Stimulated activated naive CD4-positive, alpha-beta T cell (primary cell): ENCODE results near the gene ELL.
A peak's percentile ranks its signal among the peaks of the same experiment; 100 is the strongest.

Experiments used
- DNase-seq, 6 experiments: peaks; one replicate each; lab custom pipeline; 2025; lab: John Stamatoyannopoulos, UW

ELL gene

DNA sequence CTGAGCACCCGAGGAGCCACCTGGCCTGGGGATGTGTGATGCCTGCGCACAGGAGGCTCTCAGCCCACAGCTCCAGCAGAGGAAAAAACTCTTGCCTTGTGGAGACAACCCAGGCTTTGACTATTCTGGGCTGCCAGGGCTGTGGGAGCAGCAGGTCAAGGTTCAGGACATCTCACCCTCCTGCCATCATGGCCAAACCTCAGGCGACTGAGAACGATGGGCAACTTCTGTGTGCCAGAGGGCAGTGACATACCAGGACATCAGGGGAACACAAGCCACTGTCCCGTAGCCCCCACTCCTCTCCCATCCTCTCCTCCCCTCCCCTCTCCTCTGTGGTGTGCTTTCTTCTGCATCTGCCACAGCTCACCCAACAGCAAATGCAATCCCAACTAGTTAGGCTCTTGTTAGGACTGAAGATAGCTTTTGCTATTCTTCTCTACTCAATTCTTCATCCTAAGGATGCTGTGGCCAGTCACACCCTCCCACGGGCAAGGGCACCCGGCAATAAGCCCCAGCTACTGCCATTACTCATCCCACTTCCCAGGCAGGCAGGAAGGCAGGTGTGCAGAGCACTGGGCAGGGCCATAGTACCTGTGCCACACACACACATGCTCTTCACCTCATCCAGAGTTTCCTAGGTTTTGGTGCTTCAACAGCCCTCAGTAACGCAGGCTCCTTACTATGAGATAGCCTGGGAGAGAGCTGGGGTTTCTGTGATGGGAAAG, 16.8 kb downstream of the ELL start:
- no peak for DNase-seq

DNA sequence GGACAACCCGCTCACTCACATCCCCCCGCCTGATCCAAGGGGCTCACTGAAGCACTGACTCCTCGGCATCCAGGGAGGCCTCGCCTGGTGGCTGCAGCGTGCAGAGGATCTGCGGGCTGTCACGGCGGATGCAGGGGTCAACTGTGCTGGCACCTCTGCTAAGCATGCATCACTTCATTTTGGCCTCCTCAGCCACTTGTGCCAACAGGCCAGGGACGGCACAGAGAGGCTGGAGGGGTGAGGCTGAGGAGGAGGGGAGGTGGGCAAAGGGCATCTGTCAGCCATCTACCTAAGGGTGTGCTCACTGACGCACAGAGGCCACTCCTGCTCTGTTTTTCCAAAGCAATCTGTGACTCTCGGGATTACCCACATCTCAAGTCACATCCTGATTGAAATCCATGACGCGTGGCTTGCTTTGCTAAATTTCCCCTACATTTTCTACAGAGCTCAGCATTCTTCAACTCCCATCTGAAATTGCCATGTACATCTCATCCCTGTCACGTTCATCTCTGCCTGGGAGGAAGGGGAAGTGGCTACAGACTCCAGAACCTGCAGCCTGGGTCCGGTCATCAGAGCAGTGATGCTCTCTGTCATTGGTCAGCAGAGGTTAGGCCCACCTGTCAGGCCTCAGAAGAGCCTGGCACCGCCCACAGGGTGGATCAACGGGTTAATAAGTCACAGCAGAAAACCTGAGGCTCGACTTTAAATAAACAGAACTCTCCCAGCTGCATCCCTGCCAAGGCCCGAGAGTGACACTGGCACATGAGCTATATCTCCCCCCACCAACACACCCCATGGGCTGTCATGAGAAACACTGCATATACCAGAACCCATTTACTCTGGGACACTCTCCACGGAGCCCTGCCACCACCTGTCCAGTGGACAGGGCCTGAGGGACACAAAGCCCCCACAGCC, 17.6 kb downstream of the ELL start:
- no peak for DNase-seq

DNA sequence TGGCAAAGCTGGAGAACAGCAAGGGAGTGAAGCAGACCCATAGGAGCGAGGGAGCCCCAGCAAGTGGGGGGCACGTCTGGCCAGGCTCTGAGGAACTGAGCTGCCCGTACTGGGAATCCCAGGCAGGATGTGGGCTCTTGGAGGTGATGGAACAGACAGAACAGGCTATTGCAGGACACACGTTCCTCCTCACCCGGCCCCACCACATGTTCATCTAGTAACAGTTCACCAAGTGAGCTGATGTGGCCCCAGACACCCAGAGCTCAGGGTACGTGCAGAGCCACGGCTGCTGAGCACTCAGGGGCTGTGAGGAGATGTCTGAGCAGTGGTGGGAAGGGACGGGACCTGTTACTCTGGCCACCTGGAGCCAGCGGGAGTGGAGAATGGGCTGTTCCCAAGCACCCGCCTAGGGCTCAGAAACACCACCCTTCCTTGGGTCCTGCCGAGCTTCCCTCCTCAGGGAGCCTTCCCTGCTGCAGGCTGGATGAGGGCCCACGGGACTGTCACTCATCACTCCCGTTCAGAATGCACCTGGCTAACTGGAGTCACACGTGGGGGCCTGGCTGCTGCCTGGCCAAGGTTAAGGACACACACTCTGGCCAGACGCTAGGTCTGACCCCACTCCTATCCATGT, 18.4 kb downstream of the ELL start:
- no peak for DNase-seq

DNA sequence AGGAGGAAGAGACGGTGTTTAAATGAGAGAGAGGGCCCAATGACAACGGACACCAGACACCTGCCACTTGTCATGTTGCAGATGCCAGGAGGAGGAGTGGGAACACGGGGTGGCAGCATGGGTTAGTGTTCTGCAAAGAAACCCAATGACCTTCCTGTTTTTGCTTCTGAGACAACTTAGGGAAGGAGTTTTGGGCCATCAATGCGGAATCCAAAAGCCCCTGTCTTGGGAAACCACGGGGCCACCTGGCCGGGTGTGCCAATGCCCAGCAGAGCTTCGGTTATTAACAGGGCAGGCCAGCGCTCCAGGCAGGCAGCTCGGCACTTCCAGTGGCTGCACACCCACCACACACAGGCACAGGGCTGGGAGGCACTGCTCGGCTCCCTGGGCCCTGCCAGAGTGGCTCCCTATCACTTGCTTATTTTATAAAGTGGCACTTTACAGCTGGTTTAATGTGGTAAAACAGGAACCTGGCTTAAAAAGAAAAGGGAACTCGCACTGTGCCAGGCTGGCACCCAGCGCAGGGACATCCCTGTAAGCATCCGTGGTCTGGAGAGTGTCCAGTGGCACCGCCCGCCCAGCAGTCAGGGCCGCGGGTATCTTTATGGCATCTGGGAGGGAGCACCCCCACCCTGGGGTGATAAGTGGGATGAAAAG, 19.1 kb downstream of the ELL start:
- DNase-seq, result no peak

DNA sequence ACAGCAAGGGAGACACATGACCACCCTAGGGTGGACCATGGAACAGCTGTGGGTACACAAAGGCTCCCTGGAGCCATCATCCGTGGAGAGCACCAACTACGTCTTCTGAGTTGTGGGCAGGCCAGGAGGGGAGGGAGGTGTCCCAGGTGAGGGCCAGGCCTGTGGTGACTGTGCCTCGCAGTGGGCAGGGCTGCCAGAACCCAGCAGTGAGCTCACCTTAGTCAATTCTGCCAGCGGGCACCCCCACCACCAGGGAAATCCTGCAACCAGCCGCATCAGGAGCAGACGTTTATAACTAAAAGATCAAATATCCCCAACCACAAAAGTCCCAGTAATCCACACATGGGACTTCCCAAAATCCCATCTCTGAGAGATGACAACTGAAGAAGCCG, 19.6 kb downstream of the ELL start:
- DNase-seq, result no peak

DNA sequence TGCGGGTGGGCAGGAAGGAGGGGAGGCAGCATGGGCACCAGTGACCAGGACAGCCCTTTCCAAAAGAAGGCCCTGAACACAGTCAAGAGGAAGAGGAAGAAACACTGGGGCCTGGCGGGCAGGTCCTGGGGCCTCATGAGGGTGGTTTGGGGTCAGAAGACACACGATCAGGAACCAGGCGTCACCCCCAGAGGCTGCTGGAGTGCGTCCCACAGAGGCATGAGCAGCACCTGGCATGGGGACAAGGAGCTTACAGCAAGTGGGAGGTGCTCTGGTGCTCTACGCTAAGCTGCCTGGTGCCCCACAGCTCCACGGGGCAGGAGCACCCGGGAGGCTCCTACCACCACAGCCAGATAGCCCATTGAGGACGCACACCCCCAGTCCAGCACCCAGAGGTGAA, 20.0 kb downstream of the ELL start:
- DNase-seq, result no peak

DNA sequence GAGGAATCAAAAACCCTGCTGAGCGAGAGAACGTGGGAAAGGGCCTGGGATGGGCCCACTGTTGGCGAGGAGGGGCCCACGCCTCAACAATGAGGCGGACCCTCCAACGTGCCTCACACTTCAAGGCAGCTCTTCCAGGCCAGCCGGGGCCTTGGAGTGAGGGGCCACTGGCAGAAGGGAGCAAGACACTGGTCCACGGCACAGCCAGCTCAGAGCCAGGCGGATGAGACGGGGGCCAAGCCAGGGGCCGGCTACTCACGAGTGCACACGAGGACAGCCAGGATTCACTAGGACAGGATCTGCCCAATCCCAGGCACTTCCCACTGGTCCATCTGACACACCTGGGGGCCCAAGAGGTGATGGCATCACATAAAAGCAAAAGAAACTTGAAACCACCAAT, 20.5 kb downstream of the ELL start:
- DNase-seq, result no peak

DNA sequence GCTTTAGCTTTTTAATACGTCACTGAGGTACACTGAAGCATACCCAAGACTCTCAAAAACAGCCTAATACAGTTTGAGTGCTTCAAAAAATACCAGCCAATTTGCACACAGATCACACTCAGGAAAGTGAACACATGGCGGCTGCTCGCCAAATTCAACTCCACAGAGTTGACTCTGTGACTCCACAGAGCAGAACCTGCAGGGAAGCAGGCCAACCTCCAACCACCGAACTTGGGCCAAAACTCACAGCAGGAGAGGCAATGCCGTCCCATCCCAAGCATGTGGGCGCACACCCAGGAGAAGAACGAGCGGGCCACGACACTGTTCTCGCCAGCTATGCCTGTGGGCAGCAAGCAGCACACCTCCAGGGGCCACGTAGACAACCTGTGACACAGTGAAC, 21.1 kb downstream of the ELL start:
- DNase-seq, result no peak

DNA sequence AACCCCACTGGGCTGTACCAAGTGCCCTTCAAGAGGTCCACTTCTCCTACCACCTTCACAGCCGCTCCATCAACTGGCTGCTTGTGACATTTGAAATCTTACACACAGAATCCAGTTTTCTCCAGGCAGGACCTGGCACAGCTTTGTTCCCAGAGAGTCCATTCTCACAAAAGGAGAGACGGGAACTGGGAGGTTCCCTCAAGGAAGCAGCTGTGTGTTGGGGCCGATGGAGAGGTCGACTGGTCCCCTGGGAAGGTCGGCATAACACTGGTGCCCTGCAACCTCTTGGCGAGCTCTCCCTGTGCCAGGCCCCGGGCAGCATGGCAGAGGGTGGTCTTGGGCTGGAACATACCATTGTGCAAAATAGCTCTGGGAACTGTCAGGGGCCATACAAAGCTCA, 21.5 kb downstream of the ELL start:
- no peak for DNase-seq

DNA sequence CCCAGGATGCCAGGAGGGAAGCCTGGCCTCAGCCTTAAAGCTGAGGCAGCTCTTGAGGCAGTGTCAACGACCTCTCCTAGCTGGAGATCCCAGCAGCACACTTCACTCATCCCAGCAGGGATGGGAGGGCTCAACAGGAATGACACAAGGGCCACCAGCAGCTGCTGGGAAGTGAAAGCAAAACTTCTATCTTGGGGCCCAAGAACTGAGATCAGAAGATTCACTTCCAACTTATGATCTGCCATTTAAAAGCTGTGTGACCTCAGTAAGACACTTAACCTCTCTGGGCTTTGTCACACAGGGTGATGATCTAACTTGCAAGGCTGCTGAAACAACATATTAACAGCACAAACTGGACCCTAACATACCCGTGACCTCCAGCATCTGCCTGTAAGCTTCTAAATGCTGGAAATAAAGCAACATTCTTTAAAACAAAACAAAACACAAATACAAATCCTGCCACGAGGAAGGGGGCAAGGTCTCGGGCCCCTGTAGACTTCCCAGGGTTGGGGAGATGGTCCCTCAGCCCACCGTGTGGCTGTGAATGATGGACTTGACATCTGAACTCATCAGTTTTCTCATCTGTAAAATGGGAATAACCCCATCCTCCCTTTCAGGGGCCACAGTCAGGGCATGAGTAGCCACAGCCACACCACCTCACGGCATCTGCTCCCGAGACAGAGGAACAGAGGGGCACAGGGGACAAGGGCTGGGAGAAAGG, 22.7 kb downstream of the ELL start:
- DNase-seq, result no peak

DNA sequence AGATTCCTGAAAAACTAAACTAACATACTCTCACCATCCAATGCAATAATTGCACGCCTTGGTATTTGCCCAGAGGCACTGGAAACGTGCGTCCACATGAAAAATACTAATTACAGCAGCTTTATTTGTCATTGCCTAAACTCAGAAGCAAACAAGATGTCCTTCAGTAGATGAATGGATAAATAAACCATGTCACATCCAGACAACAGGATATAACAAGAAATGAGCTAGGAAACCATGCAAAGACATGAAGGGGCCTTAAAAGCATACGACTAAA, 25.0 kb downstream of the ELL start:
- DNase-seq, result no peak

DNA sequence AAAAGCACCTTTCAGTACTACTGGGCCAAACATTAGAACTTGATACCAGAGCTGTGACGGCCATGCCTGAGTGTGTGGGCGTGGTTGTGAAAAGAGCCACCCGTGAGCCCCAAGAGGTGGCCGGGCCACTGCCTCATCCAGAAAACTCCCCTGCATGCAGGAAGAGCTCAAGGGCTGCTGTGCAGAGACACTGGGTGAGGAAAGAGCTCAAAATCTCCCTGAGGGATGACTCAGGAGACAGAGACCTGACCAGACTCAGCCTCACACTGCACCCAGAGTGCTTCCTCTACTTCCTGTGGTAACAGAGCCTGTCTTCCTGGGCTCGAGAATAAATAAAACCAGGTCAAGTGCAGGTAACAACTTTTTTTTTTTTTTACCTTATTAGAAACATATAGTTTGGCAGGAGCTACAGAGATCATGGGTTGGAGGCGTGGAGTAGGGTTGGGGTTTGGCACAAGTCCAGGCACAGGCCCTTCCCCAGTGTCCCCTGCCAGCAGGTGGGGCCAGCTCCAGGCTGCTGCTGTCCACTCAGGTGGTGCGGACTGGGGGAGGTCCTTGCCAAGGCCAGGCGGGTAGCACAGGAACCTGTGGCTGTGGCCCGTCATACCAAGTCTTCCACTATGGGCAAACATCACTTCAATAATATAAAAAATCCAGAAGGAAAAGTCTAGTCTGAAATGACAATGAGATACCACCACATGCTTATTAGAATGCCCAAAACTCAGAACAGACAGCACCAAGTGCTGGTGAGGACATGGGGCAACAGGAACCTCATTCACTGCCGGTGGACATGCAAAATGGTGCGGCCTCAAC, 25.5 kb downstream of the ELL start:
- DNase-seq, result peak in 1 of 6 experiments; percentile 21

DNA sequence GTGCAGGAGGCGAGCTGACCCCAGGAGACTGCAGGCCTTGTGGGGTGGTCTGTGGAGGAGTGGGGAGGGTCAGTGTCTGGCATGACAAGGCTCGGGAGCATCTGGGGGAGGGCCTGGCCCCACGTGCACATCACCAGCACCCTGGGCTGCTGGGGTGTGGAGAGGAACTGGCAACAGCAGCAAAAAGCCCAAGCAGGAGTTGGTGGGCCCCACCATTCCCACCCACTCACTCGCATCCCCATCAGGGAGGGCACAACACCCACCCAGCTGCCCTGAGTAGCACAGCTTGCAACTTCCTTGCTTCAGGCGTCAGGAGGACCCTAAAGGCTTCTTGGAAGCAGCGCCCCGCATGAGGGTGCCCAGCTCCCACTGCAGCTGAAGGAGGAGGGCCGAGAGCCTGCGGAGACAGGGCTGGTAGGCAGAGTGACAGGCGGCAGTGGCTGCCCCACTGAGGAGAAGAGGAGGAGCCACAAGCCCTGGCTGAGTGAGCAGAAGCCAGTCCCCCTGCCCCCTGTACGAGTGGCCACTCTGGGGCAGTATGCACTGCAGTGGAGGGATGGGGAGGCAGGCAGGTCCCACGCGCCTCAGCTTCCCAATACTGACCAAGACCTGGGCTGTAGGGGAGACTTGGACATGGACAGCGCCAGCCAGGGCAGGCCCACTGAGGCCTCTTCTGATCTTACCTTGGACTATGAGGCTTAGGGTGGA, 26.5 kb downstream of the ELL start:
- DNase-seq, result no peak

DNA sequence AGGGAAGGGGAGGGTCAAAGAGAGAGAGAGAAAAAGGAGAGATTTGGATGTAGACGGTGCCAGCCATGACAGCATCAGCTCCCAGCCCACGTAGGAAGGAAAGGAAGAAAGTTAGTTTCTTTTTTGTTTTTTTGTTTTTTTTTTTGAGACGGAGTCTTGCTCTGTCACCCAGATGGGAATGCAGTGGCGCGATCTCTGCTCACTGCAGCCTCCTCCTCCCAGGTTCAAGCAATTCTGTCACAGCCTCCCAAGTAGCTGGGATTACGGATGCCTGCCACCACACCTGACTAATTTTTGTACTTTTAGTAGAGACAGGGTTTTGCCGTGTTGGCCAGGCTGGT, 27.6 kb downstream of the ELL start:
- DNase-seq, result no peak

DNA sequence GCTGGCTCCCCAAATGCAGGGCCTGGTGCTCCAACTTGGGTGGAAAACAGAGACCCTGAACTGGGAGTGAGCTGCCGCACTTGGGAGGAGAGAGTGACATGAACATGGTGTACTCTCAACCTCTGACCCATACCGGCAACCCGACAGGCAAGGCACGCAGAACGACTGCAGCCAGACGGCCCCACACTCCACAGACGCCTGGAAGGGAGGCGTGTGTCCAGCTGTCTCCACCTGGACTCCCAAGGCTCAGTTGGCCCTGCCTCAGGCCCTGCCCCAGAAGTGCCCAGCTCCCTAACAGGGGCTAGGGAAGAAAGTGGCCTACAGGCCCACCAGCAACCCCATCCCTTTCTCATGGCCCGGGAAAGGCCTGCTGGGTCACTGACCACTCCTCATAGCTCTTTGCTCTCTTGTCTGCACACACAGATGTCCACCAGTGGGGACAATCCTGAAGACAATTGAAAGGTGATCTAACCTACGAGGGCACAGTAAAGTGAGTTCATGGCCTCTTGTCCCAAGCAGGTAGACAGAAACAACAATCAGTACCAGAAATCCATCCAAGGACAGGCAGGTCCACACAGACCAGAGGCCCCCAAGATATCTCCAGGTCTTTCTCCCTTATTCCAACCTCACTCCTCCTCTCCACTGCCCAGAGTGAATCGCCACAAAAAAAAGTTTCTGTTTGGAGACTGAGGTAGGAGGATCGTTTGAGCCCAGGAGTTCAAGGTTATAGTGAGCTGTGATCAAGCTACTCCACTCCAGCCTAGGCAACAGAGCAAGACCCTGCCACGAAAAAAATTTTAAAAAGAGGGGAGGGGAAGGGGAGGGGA, 28.2 kb downstream of the ELL start:
- no peak for DNase-seq

DNA sequence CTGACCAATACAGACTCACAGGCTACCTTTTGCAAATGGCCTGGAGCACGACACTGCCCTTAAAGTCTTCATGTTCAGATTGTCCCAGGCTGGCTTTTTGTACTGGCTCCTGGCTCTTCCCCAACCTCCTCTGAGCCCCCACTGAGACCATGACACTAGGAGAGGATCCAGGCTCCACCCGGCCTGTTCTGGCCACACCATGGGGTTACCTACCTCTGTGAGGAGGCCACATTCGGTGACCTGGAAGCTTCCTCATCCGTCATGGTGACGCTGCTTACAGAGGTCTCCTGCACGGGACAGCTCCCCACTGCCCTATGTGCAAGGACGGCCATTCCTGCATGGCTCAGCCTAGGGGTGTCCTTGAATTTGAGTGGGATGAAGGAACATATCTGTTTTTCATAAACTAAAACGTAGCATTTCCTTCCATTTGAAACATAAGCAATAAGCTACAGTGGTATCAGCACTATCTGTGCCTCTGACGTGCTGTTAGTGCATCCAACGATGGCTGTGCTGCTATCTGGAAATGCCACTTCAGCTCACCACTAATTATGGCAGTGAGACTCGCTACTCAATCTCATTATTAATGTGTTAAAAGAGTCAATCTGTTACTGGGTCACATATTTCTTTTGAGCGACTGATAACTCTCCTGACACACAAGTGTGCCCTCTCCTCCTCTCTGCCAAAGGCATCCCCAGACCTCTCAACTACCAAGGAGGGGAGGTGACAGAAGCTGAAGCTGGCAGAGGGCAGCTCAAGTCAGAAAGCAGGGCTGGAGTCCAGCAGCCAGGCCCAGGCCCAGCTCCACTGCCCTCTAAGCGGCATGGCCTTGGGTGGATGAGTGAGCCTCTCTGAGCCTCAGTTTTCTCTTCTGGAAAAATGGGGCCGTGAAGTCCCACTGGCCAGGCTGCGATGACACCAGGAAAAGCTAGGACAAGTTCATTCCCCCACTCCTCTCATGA, 29.6 kb downstream of the ELL start:
- no peak for DNase-seq

DNA sequence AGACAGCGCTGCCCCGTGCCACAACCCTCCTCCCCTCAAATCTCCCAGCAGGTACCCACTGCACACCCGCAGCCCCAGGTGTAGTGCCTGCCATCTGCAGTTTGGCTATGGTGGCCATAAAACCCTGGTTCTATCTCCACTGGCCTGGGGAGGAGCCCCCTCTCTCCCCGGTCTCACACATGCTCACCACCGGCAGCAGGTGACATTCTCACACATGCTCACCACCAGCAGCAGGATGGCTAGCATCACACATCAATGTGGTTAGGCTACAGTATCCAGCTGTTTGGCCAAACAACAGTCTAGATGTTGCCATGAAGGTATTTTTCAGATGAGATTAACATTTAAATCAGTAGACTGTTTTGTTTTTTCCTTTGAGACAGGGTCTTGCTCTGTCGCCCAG, 31.1 kb downstream of the ELL start:
- DNase-seq, result no peak

DNA sequence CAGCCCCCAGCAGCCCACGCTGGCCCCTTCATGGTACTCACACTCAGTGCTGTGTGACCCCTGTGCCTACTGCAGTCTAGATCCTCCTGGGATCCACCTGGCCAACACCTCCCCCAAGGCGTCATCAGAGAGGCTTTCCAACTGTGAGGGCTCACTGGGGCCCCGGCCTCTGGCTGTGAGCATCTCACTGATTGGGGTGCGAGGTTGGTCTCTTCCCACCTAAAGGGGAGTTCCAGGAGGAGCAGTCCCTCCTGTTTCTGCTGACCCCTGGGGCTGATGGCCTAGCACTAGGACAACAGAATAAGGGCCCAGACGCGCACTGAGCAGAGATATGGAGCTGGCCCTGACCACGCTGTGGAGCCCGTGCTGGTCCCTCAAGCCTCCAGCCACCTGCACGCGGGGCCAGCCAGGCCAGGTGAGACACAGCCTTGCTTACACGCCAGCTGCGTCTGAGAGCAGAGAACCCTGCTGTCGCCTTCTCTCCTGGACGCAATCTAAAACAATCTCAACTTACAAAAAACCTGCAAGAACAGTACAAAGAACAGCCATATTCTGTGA, 32.2 kb downstream of the ELL start:
- no peak for DNase-seq
